SK-N-SH (cell line): ENCODE results near the gene KRTAP3-1.

Source experiments
- CTCF ChIP-seq: fragments of 200-600 bp; sonication (generic); IDR thresholded peaks from 2 replicates; pipeline ENCODE4 v1.6.1; 2017; ENCODE audit warnings: antibody characterized with exemption, mild to moderate bottlenecking, moderate library complexity
- ELF1 ChIP-seq: IDR thresholded peaks from 2 replicates; pipeline ENCODE4 v1.4.0; 2012
- EZH2phosphoT487 ChIP-seq: fragments of 200-600 bp; sonication (generic); IDR thresholded peaks from 2 replicates; pipeline ENCODE4 v1.6.1; 2017; ENCODE audit warnings: low read depth, mixed run types, mild to moderate bottlenecking, antibody characterized with exemption, moderate library complexity, borderline replicate concordance
- FOXJ3 ChIP-seq: sonication (generic); formaldehyde crosslinking; IDR thresholded peaks from 2 replicates; pipeline ENCODE4 v1.5.1; 2020; ENCODE audit warnings: mild to moderate bottlenecking, missing genetic modification reagents
- FOXM1 ChIP-seq: IDR thresholded peaks from 2 replicates; pipeline ENCODE4 v1.4.0; 2012; ENCODE audit warnings: low read depth, mild to moderate bottlenecking
- GABPA ChIP-seq: IDR thresholded peaks from 2 replicates; pipeline ENCODE4 v1.4.0; 2012; ENCODE audit warnings: low read depth, mild to moderate bottlenecking
- PBX3 ChIP-seq: IDR thresholded peaks from 2 replicates; pipeline ENCODE4; 2012
- POLR2AphosphoS5 ChIP-seq: IDR thresholded peaks from 2 replicates; pipeline ENCODE4 v1.6.1; 2012; ENCODE audit warnings: low read depth, low read length
- RAD21 ChIP-seq: IDR thresholded peaks from 2 replicates; pipeline ENCODE4 v1.6.1; 2012; ENCODE audit warnings: mild to moderate bottlenecking, low read length
- RCOR1 ChIP-seq: fragments of 150-350 bp; IDR thresholded peaks from 2 replicates; pipeline ENCODE4 v1.6.1; 2017; ENCODE audit warnings: antibody characterized with exemption, low read length
- REST ChIP-seq: IDR thresholded peaks from 2 replicates; pipeline ENCODE4 v1.6.1; 2012; ENCODE audit warnings: mild to moderate bottlenecking, low read depth, low read length, moderate library complexity
- TEAD4 ChIP-seq: IDR thresholded peaks from 2 replicates; pipeline ENCODE4 v1.4.0; 2012; ENCODE audit warnings: mild to moderate bottlenecking, borderline replicate concordance; ENCODE audit not compliant: insufficient read depth
- YY1 ChIP-seq: IDR thresholded peaks from 2 replicates; pipeline ENCODE4 v1.4.0; 2012; ENCODE audit warnings: low read depth, mild to moderate bottlenecking

GRCh38 chr17:41048441-41048840 is 39.5 kb upstream of the KRTAP3-1 start:
- TF ChIP-seq CTCF (no peak), RAD21 (no peak), FOXM1 (no peak), GABPA (no peak), RCOR1 (no peak), EZH2phosphoT487 (no peak), YY1 (no peak), FOXJ3 (CRISPR knock-in tag) (no peak), REST (no peak), PBX3 (no peak), TEAD4 (no peak), POLR2AphosphoS5 (no peak), ELF1 (no peak)
